ENCODE results near the gene KRT32.

KRT32 gene

GRCh38 chr17:41492351-41492750 is 25.2 kb upstream of the KRT32 start:
- no peak for DNase-seq

DNA sequence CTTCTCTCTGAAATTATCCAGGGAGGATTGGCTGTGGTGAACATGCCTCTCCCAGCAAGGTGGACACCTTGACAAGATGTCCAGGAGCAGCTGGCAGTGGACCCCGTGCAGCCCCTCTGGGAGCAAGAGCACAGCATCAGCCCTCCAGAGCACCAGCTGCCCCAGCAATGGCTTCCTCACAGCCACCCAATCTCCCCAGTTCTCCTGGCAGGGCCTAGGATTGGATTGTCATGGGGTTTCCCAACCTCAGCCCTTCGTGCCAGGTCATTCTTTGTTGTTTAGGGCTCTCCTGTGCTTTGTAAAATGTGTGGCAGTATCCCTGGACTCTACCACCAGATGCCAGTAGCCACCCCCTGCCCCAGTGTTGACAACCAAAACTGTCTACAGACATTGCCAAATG is 24.3 kb upstream of the KRT32 start:
- DNase-seq = no peak

DNA sequence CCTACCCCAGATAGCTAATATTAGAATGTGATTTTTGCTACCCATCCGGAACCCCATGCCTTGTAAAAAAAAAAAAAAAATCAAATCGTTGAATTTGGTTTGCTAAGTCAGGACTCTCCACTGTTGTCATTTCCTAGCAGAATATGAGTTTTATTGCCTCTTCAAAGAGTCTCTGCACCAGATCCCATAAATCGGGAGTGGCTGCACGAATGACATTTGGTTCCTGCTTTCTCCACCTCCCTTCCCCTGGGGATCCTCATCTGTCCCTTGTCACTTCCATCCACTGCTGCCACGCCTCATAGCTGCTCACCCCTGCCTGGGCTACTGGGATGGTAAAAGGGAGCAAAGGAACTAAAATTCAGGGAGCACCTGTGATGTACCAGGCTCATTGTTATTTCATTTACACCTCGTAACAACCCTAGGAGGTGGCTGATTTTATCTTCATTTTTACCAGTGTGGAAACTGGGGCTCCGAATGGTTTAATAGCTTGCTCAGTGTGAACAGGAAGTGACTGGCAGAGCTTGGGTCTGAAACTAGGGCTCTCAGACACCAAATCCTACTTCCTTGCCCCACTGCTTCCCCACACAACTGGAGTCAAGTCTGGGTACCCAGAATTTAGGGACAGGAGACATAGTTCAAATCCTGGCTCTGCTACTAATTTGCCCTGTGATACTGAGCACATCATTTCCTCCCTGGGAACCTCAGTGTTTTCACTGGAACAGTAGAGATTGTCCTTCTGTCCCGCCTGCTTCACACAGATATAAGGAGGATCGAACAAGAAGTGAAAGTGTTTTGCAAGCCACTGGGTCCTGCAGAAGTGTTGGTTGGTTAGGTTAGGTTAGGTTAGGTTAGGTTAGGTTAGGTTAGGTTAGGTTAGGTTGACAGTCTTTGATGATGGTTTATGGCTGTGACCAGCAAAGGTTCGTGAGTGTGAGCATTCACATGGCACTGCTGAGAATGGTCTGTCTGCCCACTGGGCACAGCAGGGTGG is 23.1 kb upstream of the KRT32 start:
- peak; percentile 23 for DNase-seq

DNA sequence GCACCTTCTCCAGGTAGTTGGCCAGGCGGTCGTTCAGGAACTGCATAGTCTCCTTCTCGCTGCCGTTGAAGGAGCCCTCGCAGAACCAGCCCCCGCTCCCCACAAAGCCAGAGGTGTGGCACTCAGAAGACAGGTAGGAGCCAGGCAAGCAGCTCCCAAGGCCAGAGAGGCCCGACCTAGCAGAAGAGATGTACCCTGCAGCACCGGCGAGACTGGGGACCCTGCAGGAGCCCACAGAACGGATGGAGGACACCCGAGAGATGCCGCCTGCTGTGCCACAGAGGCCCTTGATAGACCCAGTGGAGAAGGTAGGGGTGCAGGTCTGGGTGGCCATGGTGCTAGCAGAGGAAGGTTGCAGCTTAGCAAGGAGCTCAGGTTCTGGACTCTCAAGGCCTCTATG is 22.3 kb upstream of the KRT32 start, which contains the start of gene KRT36:
TSS of gene KRT36 (minus strand) at position 380 of the 400 bp plus-strand sequence. CDS start at position 334, 46 bp downstream.
- DNase-seq = no peak

DNA sequence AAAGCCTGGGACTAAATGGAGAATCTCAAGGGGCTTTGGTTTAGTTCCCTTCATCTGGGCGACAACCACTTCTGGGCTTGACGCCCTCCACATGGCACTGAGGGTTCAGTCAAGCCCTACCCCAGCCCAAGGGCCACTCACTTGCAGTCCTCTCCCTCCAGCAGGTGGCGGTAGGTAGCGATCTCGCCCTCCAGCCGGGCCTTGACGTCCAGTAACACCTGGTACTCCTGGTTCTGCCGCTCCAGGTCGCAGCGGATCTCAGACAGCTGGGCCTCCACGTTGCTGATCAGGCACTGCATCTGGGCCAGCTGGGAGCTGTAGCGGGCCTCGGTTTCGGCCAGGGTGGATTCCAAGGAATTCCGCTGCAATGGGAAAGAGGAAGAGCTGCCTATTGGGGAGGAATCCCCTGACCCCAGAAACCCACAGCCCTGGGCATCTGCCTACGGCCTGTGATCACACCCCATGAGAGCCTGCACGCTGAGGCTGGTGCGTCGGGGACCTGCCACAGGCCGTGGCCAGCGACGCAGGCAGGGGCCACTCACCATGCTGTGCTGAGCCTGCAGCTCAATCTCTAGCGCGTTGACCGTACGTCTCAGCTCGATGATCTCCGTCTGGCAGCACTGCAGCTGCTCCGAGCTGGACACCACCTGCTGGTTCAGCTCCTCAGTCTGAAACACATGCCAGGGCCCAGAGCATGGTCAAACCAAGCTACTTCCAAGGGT is 19.8 kb upstream of the KRT32 start:
- peak; percentile 26 for DNase-seq

GRCh38 chr17:41486316-41486715 is 19.1 kb upstream of the KRT32 start:
- no peak for DNase-seq

GRCh38 chr17:41484920-41485904 is 18.0 kb upstream of the KRT32 start:
- DNase-seq = no peak

- no peak for DNase-seq
These were observed 17.0 kb upstream of the KRT32 start for GRCh38 chr17:41483991-41484826.

DNA sequence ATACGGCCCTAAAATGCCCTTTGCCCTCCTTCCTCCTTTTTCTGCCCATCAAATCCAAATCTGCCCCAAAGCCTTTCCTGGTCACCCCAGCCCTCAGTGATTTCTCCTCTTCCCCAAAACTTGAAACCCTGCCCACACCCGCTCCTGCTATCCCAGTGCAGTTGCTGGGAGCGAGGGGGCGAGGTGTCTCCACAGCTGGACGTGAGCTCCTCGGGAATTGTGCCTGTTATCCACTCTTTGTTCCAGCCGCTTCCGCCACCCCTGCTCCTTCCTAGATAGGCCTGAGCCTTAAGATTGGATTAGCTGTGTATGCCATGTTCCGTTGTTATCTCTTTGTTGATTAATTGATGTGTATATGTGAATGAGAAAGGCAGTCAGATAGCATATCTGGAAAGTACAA is 16.3 kb upstream of the KRT32 start:
- DNase-seq = no peak

DNA sequence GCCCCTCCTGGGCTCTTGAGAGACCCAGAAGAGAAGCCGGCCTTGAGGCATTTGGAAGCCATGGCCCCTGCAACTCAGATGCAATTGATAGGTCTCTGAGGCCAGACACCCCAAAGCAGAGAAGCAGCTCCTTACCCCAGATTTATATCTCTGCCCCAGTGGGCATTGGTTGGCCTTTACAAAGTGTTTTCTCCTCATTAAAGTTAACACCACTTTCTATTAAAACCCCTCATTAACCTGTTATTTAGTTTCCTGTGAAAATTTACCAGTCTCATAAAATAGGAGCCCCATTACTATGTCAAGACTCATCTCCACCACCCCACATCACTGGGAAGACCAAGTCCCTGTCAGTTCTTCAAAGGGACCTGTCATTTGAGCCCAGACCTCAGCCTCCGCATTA is 13.8 kb upstream of the KRT32 start, which contains the start of gene KRT35:
TSS of gene KRT35 (minus strand) at position 116 of the 400 bp plus-strand sequence. CDS start at position 62, 54 bp downstream.
- no peak for DNase-seq

- DNase-seq = no peak
These were observed 13.4 kb upstream of the KRT32 start for GRCh38 chr17:41480581-41480980.

DNA sequence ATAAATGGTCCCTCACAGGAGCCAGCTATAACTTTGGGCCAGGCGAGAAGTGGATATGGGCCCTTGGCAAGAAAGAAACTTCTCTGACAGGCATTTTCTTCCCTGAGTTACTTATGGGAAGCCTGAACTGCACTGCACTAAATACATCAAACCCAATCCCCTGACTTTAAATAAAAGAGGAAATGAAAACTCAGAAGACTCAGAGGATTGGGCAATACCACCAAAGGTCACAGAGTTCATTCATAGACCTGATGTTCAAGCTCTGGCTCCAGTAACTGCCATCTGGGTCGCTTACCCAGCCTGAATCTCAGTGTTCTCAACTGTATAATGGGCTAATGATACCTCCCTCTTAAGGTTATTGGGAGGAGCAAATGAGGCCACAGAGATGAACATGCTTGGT is 12.9 kb upstream of the KRT32 start:
- DNase-seq = no peak

GRCh38 chr17:41478237-41478636 is 11.1 kb upstream of the KRT32 start:
- DNase-seq = no peak

DNA sequence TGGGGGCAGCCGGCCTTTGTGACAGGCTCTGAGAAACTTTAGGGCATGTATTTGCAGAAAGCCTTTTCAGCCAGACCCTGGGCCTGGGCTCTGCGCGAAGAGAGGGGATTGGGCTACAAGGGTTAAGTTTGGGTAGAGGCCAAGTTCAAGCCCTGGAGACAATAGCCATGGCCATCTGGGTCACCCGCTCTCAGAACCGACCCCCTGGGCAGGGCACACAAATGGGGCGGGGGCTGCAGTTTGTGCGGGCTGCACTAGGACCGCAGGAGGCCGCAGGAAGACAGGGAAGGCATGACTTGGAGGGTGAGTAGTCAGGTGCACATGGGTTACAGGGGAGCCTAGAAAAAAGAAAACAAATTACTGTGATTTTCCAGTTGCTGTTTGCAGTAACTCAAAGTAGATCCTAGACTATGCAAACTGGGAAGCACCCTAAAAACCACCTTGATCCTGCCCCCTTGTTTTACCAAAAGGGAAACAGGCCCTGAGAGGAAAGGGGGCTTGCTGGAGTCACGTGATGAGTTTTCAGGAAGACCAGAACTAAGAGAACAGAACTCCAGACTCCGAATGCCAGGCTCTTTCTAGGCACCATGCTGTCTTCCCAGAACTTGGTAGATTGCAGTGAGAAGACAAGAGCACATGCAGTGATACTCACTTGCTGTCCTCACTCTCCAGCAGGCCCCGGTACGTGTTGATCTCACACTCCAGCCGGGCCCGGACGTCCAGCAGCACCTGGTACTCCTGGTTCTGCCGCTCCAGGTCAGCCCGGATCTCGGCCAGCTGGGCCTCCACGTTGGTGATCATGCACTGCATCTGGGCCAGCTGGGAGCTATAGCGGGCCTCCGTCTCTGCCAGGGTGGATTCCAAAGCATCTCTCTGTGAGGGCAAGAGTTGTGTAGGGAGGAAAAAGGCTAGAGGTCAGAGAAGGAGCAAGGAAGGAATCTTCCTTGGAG is 10.0 kb upstream of the KRT32 start:
- no peak for DNase-seq

GRCh38 chr17:41475421-41475820 is 8.2 kb upstream of the KRT32 start:
- no peak for DNase-seq

DNA sequence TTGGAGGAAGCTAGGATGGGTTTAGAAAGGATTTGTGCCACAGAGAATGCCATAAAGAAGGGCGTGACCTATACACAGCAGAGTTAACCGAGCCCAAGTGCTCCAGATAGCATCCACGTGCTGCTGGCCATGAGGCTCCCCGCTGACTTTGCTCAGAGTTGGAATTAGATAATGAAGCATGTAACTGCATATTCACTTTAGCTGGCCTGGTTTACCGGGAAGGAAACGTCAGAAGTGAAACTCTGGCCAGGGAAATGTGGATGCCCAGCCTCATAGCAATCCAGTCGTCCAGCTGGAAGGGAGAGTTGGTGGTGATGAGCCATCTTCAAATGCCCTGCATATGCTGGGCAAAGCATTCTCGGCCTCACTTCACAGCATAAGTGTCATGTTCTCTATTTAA is 7.7 kb upstream of the KRT32 start:
- no peak for DNase-seq

DNA sequence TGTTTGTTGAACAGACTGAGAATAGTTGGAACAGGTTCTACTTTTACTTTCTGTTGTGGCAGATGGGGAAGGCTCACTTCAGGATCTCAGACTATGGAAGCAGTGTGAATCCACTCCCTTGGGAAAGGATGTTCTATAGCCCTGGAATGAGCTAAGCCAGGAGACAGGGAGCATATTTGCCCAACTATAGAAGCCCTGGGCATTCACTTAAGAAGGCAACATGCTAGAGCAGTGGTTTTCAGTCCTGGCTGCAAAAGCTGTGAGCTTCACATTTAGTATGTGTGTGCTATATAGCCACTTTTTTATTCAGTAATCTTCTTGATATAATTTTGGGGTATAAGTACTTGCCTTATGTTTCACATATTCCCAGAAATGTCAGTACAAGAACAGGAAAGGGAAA is 1.2 kb upstream of the KRT32 start:
- DNase-seq = no peak

- DNase-seq = no peak
These were observed 375 bp upstream of the KRT32 start for GRCh38 chr17:41467561-41467960.

DNA sequence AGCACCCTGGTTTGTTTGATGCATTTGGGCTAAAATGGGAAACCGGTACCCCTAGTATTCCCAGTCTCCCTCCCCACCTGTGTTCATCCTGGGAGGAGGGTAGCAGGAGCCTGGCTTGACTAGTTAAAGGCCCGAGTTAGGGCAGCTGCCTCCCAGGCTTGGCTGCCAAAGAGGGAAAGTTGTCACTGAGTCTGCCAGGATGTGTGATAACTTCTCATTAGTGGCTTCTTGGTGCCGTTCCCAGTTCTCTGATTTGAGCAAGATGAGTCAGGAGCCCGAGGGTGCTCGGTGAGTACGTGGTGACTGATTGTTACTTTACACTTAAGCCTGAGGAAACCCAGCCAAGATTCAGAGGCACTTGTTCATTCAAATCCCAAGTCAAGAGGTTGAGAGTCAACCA is 2.5 kb downstream of the KRT32 start:
- DNase-seq = no peak

- DNase-seq = no peak
These were observed 3.0 kb downstream of the KRT32 start for GRCh38 chr17:41464173-41464572.

Measured in NCI-H69 (cell line).